Measurements from ENCODE around the gene PSPH.
"Not testable (repeated sequence)": the region's sequence is repeated elsewhere in the genome, so short reads cannot be mapped to it uniquely, and the experiment has no call there.

The PSPH gene

GRCh38 chr7:56040730-56041129 lies 10.5 kb downstream of the PSPH start:
- no peak for TF ChIP-seq CTCF (IDR thresholded peaks at IDR 0.05; ENCODE audit: borderline replicate concordance, control extremely low read depth, extremely low read depth, insufficient read depth, missing control alignments)
- DNase-seq (ENCODE audit: low spot score): no peak
- in situ Hi-C loops (cut with MboI; ENCODE audit: low sequenced_read_pairs, unreplicated experiment): no loop called here

DNA sequence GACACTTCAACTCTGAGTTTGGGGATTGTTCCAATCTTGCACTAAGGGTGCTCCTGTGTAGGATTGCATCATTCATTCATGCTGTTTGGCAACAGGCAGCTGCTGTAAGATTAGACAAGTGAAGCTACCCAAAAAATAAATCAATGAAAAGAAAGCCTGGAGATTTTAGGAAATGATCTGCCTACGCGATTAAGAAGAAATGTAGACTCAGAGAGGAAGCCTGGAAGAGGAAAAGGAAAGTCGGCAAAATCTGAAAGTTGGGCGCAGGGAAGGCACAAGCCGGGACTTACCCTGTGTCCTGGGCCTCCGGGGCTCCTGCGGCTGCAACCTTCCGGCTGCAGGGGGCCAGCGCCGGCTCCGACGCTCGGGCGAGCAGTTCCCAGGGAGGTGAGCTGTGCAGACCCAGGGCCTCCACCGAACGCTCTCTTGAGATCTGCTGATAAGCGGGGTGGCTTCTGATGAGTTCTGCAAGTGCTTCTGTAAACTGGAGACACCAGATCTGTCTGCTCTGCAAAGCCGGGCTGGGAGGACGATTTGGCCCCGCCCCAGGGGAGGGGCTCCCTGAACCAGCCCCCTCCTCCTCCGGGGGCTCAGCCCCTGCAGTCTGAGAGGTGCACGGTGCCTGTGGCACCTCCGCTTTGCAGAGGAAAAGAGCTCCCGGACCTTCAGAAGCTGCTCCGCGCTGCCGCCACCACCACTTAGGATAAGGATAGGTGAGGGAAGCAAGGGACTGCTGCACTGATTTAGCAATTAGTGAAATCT lies 17.4 kb downstream of the PSPH start:
- TF ChIP-seq CTCF (IDR thresholded peaks at IDR 0.05; ENCODE audit: borderline replicate concordance, control extremely low read depth, extremely low read depth, insufficient read depth, missing control alignments): no peak
- DNase-seq (ENCODE audit: low spot score): peak; percentile 88
- in situ Hi-C loops (cut with MboI; ENCODE audit: low sequenced_read_pairs, unreplicated experiment): no loop called here

DNA sequence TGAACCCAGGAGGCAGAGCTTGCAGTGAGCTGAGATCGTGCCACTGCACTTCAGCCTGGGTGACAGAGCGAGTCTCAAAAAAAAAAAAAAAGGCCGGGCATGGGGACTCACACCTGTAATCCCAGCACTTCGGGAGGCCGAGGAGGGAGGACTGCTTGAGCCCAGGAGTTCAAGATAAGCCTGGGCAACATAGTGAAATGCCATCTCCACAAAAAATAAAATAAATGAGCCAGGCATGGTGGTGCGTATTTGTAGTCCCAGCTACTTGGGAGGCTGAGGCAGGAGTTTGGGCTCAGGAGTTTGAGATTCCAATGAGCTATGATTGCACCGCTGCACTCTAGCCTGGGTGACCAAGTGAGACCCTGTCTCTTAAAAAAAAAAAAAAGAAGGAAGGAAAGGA lies 18.7 kb downstream of the PSPH start:
- in situ Hi-C loops (cut with MboI; ENCODE audit: low sequenced_read_pairs, unreplicated experiment); DNase-seq (ENCODE audit: low spot score): not testable (repeated sequence)

- in situ Hi-C loops (cut with MboI; ENCODE audit: low sequenced_read_pairs, unreplicated experiment): not testable (repeated sequence)
These were observed 19.7 kb downstream of the PSPH start for GRCh38 chr7:56031556-56031955.

DNA sequence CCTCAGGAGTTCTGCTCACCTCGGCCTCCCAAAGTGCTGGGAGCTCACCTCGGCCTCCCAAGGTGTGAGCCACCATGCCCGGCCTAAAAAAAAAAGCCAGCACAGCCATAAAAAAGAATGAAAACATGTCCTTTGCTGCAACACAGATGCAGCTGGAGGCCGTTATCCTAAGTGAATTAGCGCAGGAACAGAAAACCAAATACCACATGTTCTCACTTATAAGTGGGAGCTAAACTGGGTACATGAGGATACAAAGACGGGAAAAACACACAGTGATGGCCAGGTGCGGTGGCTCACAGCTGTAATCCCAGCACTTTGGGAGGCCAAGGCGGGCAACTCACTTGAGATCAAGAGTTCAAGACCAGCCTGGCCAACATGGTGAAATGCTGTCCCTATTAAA lies 20.9 kb downstream of the PSPH start:
- in situ Hi-C loops (cut with MboI; ENCODE audit: low sequenced_read_pairs, unreplicated experiment): no loop called here
- no peak for DNase-seq (ENCODE audit: low spot score)
- no peak for TF ChIP-seq CTCF (IDR thresholded peaks at IDR 0.05; ENCODE audit: borderline replicate concordance, control extremely low read depth, extremely low read depth, insufficient read depth, missing control alignments)

More at GRCh38 chr7:56031556-56031955, 19.7 kb downstream of the PSPH start:
- DNase-seq (ENCODE audit: low spot score): not testable (repeated sequence)

- TF ChIP-seq CTCF (IDR thresholded peaks at IDR 0.05; ENCODE audit: borderline replicate concordance, control extremely low read depth, extremely low read depth, insufficient read depth, missing control alignments): no peak
- no peak for DNase-seq (ENCODE audit: low spot score)
- in situ Hi-C loops (cut with MboI; ENCODE audit: low sequenced_read_pairs, unreplicated experiment): no loop called here
These were observed 22.2 kb downstream of the PSPH start for GRCh38 chr7:56028942-56029630.

- in situ Hi-C loops (cut with MboI; ENCODE audit: low sequenced_read_pairs, unreplicated experiment): no loop called here
- DNase-seq (ENCODE audit: low spot score): no peak
- no peak for TF ChIP-seq CTCF (IDR thresholded peaks at IDR 0.05; ENCODE audit: borderline replicate concordance, control extremely low read depth, extremely low read depth, insufficient read depth, missing control alignments)
These were observed 24.7 kb downstream of the PSPH start for GRCh38 chr7:56026538-56026937.

Data from GM13976 (cell line).